Mucosa of rectum (tissue), 2 donors: Measurements from ENCODE around the gene ELOB.

Source experiments
- H3K27ac ChIP-seq, 2 donors: one replicate each; pipeline ENCODE4 v1.7.0; 2013; ENCODE audit warnings: inconsistent platforms in 2 of 2, low read depth in 2 of 2, low read length in 2 of 2
- H3K27me3 ChIP-seq, 2 donors: one replicate each; pipeline ENCODE4 v1.7.0; 2013; ENCODE audit warnings: low read length in 2 of 2; ENCODE audit not compliant: control insufficient read depth in 2 of 2, insufficient read depth in 2 of 2
- H3K36me3 ChIP-seq, 2 donors: one replicate each; pipeline ENCODE4 v1.7.0; 2013; ENCODE audit warnings: low read length in 2 of 2; ENCODE audit not compliant: control insufficient read depth in 2 of 2, insufficient read depth in 2 of 2
- H3K4me1 ChIP-seq, 2 donors: one replicate each; pipeline ENCODE4 v1.7.0; 2013; ENCODE audit warnings: low read length in 2 of 2, mild to moderate bottlenecking in 1 of 2; ENCODE audit not compliant: control insufficient read depth in 2 of 2, insufficient read depth in 2 of 2
- H3K4me3 ChIP-seq, 2 donors: one replicate each; pipeline ENCODE4 v1.7.0; 2013; ENCODE audit warnings: low read length in 2 of 2
- H3K9ac ChIP-seq, 2 donors: one replicate each; pipeline ENCODE4 v1.7.0; 2013; ENCODE audit warnings: low read length in 2 of 2, low read depth in 1 of 2, mild to moderate bottlenecking in 1 of 2
- H3K9me3 ChIP-seq, 2 donors: one replicate each; pipeline ENCODE4 v1.7.0; 2013; ENCODE audit warnings: low read length in 2 of 2; ENCODE audit not compliant: control insufficient read depth in 2 of 2
- donor health status: healthy.
- donor health status: Normal muscosa, but diverticular disease.

Gene ELOB

DNA sequence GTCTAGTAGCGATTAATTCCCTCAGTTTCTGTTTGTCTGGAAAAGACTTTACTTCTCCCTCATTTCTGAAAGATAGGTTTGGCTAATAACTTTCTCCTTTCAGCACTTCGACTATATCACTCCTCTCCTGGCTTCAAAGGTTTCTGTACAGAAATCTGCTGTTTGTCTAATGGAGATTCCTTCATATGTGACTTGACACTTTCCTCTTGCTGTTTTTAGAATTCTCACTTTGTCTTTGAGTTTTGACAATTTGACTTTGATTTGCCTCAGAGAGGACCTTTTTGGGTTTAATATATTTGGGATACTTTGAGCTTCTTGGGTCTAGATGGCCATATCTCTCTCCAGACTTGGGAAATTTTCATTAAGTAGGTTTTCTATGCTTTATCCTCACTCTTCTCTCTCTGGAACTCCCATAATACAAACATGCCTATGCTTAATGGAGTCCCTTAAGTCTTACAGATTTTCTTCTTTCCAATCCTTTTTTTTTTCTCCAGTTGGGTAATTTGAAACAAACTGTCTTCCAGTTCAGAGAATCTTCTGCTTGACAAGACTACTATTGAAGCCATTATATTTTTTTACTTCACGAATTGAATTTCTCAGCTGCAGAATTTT, 32.2 kb upstream of the ELOB start:
- Histone ChIP-seq H3K9me3 (peaks cover 0 to 3% of the 10 kb centered on the region in 2 donors), H3K27ac (no peak overlapping the region), H3K36me3 (no peaks in the 10 kb centered on the region), H3K27me3 (peaks cover 5 to 8% of the 10 kb centered on the region in 2 donors), H3K4me1 (no peaks in the 10 kb centered on the region), H3K4me3 (no peak overlapping the region), H3K9ac (no peak overlapping the region)

- no peaks in the 10 kb centered on the region for H3K4me1 ChIP-seq
- no peaks in the 10 kb centered on the region for H3K36me3 ChIP-seq
- H3K27me3 ChIP-seq, result peaks cover 5 to 8% of the 10 kb centered on the region in 2 donors
- no peak overlapping the region for H3K27ac ChIP-seq
- H3K9me3 ChIP-seq, result peaks cover 0 to 6% of the 10 kb centered on the region in 2 donors
- no peak overlapping the region for H3K9ac ChIP-seq
- H3K4me3 ChIP-seq, result no peak overlapping the region
Measured at GRCh38 chr16:2808181-2808580, 31.1 kb upstream of the ELOB start.

DNA sequence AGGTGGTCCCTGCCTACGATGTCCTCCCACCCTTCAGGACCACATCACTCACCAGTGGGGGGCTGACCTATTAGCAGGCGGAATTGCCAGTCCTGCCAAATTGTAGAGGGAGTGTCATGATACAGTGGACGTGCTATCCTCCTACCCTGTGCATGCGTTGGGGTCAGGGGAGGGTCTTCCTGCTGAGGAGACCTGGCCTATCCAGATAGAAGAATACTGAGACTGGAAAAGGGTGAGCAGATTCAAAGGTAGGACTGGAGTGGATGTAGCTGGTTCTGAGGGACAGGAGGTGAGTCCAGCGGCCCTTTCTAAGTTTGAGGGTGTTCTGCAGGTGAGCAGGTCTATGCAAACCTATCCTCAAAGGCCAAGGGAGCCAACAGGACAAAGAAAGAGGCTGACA, 29.2 kb upstream of the ELOB start:
- H3K4me3 ChIP-seq, result no peak overlapping the region
- H3K4me1 ChIP-seq, result no peaks in the 10 kb centered on the region
- no peak overlapping the region for H3K27ac ChIP-seq
- H3K9ac ChIP-seq, result no peak overlapping the region
- H3K9me3 ChIP-seq, result peaks cover 0 to 6% of the 10 kb centered on the region in 2 donors
- peaks cover 2 to 5% of the 10 kb centered on the region in 2 donors for H3K27me3 ChIP-seq
- no peaks in the 10 kb centered on the region for H3K36me3 ChIP-seq

GRCh38 chr16:2804728-2805127, 27.6 kb upstream of the ELOB start:
- Histone ChIP-seq H3K36me3 (no peaks in the 10 kb centered on the region), H3K27me3 (peaks cover 2 to 5% of the 10 kb centered on the region in 2 donors), H3K27ac (no peak overlapping the region), H3K9me3 (peaks cover 0 to 6% of the 10 kb centered on the region in 2 donors), H3K4me1 (peaks cover under 1 to 1% of the 10 kb centered on the region in 2 donors), H3K9ac (no peak overlapping the region), H3K4me3 (no peak overlapping the region)

DNA sequence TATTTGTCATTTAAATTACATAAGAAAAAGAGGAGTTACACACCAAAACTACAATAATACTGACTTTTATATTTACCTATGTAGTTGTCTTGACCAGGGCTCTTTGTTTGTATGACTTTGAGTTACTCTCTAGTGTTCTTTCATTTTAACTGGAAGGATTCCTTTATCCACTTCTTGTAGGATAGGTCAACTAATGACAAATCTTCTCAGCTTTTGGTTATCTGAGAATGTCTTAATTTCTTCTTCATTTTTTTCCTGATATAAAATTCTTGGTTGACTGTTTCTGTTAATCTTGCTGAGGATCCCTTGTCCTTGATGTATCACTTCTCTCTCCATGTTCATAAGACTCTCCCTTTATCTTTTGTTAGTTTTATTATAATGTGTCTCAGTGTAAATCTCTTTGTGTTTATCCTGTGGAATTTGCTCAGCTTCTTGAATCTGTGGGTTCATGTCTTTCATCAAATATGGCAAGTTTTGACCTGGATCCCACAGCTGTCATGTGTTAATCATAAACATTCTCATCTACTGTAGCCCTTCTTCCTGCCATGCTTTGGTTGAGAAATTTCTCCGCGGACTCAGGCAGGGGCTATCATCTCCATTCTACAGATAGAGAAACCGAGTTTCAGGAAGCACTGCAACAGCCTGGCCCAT, 26.6 kb upstream of the ELOB start:
- Histone ChIP-seq H3K27me3 (peaks cover 2 to 5% of the 10 kb centered on the region in 2 donors), H3K27ac (no peak overlapping the region), H3K9ac (no peak overlapping the region), H3K36me3 (no peaks in the 10 kb centered on the region), H3K9me3 (peaks cover 0 to 6% of the 10 kb centered on the region in 2 donors), H3K4me3 (no peak overlapping the region), H3K4me1 (peaks cover 9 to 10% of the 10 kb centered on the region in 2 donors)

GRCh38 chr16:2799859-2800226, 22.8 kb upstream of the ELOB start:
- Histone ChIP-seq H3K9ac (peak overlapping the region; percentile 47 to 58), H3K9me3 (peaks cover 0 to 6% of the 10 kb centered on the region in 2 donors), H3K27me3 (no peaks in the 10 kb centered on the region), H3K27ac (peak overlapping the region; percentile 87 to 96), H3K4me1 (peaks cover 21 to 22% of the 10 kb centered on the region in 2 donors), H3K4me3 (peak overlapping the region in 1 of 2 donors; percentile 34), H3K36me3 (no peaks in the 10 kb centered on the region)

- Histone ChIP-seq H3K36me3 (no peaks in the 10 kb centered on the region), H3K9me3 (peaks cover 0 to 4% of the 10 kb centered on the region in 2 donors), H3K9ac (peak overlapping the region; percentile 47 to 58), H3K4me1 (peaks cover 21 to 26% of the 10 kb centered on the region in 2 donors), H3K4me3 (peak overlapping the region in 1 of 2 donors; percentile 34), H3K27ac (peak overlapping the region; percentile 87 to 96), H3K27me3 (no peaks in the 10 kb centered on the region)
Measured at GRCh38 chr16:2799205-2799858, 22.3 kb upstream of the ELOB start.

GRCh38 chr16:2798723-2799204, 21.7 kb upstream of the ELOB start:
- no peak overlapping the region for H3K4me3 ChIP-seq
- H3K9ac ChIP-seq, result no peak overlapping the region
- H3K4me1 ChIP-seq, result peaks cover 21 to 29% of the 10 kb centered on the region in 2 donors
- no peaks in the 10 kb centered on the region for H3K27me3 ChIP-seq
- no peak overlapping the region for H3K27ac ChIP-seq
- H3K36me3 ChIP-seq, result no peaks in the 10 kb centered on the region
- no peaks in the 10 kb centered on the region for H3K9me3 ChIP-seq

- H3K4me1 ChIP-seq, result peaks cover 21 to 29% of the 10 kb centered on the region in 2 donors
- H3K4me3 ChIP-seq, result no peak overlapping the region
- H3K9ac ChIP-seq, result peak overlapping the region in 1 of 2 donors; percentile 23
- H3K36me3 ChIP-seq, result no peaks in the 10 kb centered on the region
- H3K9me3 ChIP-seq, result no peaks in the 10 kb centered on the region
- peak overlapping the region; percentile 80 to 83 for H3K27ac ChIP-seq
- H3K27me3 ChIP-seq, result no peaks in the 10 kb centered on the region
Measured at GRCh38 chr16:2795395-2796143, 18.5 kb upstream of the ELOB start.
